Calu3 (cell line): ENCODE data around the gene EFR3B. TPM values are rescaled to one million over a fixed set of nuclear protein-coding genes. Genes with fewer than 3 reads are reported as not detected.

Experiments
- BruUV-seq: library from RNA; stranded (reverse); fragments of 400-500 nt; replicated peaks from 2 replicates; lab custom pipeline; 2021; lab: Mats Ljungman, UMichigan
- CTCF ChIA-PET: fragments of 300-600 bp; sonication (Branson Sonifier 250); formaldehyde crosslinking; loops from one replicate; lab custom pipeline; 2022; ENCODE audit warnings: antibody characterized with exemption; lab: Charles Lee
- DNase-seq: peaks from one replicate; pipeline ENCODE4 v3.0.0; 2022
- H3K27ac Mint-ChIP-seq: one replicate; pipeline ENCODE4 v1.8.0; 2022; ENCODE audit warnings: mixed read lengths; ENCODE audit not compliant: unreplicated experiment
- H3K27me3 Mint-ChIP-seq: one replicate; pipeline ENCODE4 v1.8.0; 2022; ENCODE audit warnings: mixed read lengths; ENCODE audit not compliant: unreplicated experiment
- H3K36me3 Mint-ChIP-seq: one replicate; pipeline ENCODE4 v1.8.0; 2022; ENCODE audit warnings: mild to moderate bottlenecking, moderate library complexity, mixed read lengths; ENCODE audit not compliant: insufficient read depth, unreplicated experiment
- H3K4me1 Mint-ChIP-seq: one replicate; pipeline ENCODE4 v1.8.0; 2022; ENCODE audit warnings: mild to moderate bottlenecking, low read depth, mixed read lengths; ENCODE audit not compliant: unreplicated experiment
- H3K4me3 Mint-ChIP-seq: one replicate; pipeline ENCODE4 v1.8.0; 2022; ENCODE audit warnings: mild to moderate bottlenecking, low read depth, moderate library complexity, mixed read lengths; ENCODE audit not compliant: unreplicated experiment
- H3K9me3 Mint-ChIP-seq: one replicate; pipeline ENCODE4 v1.8.0; 2022; ENCODE audit warnings: low read depth, mixed read lengths; ENCODE audit not compliant: unreplicated experiment
- intact Hi-C: fragments of 100-400 bp; cut with micrococcal nuclease; formaldehyde crosslinking; loops from one replicate; pipeline ENCODE4 v1.10.0; 2022; ENCODE audit not compliant: unreplicated experiment
- total RNA-seq: library from RNA; stranded (reverse); gene quantifications from 2 replicates; pipeline ENCODE4 v1.2.3, GENCODE V29; 2022
- TF ChIP-seq, protein P1 (sequence below): fragments of 200-600 bp; IDR thresholded peaks from one replicate; pipeline ENCODE4 v1.8.0; 2022; ENCODE audit warnings: antibody characterized with exemption; ENCODE audit not compliant: unreplicated experiment

Gene EFR3B
- total RNA-seq, 1 experiment from 2014 or later: 0.17 TPM

GRCh38 chr2:25035537-25036220, 6.2 kb upstream of the EFR3B start:
- CTCF ChIA-PET: interaction anchor here (0.6 to 1.0 kb wide), 2 partner anchors 25 to 92 kb away, joined by 3 to 6 read pairs; no protein-coding TSS in a partner anchor

GRCh38 chr2:25036221-25036559, 5.7 kb upstream of the EFR3B start:
- H3K27me3 Mint-ChIP-seq: peaks cover 78% of the 10 kb centered on the region
- intact Hi-C loops: no loop called here
- CTCF ChIA-PET: interaction anchor here (0.6 to 1.0 kb wide), 2 partner anchors 26 to 93 kb away, joined by 3 to 6 read pairs; no protein-coding TSS in a partner anchor

More at GRCh38 chr2:25035537-25036220, 6.2 kb upstream of the EFR3B start:
- intact Hi-C loops: no loop called here
- H3K27ac Mint-ChIP-seq: no peak overlapping the region
- H3K9me3 Mint-ChIP-seq: no peaks in the 10 kb centered on the region
- TF ChIP-seq, protein P1, sequence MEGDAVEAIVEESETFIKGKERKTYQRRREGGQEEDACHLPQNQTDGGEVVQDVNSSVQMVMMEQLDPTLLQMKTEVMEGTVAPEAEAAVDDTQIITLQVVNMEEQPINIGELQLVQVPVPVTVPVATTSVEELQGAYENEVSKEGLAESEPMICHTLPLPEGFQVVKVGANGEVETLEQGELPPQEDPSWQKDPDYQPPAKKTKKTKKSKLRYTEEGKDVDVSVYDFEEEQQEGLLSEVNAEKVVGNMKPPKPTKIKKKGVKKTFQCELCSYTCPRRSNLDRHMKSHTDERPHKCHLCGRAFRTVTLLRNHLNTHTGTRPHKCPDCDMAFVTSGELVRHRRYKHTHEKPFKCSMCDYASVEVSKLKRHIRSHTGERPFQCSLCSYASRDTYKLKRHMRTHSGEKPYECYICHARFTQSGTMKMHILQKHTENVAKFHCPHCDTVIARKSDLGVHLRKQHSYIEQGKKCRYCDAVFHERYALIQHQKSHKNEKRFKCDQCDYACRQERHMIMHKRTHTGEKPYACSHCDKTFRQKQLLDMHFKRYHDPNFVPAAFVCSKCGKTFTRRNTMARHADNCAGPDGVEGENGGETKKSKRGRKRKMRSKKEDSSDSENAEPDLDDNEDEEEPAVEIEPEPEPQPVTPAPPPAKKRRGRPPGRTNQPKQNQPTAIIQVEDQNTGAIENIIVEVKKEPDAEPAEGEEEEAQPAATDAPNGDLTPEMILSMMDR: no peak
- no peak for DNase-seq
- no peaks in the 10 kb centered on the region for H3K36me3 Mint-ChIP-seq
- no TSS peak for BruUV-seq
- H3K4me1 Mint-ChIP-seq: no peaks in the 10 kb centered on the region
- H3K27me3 Mint-ChIP-seq: peaks cover 78% of the 10 kb centered on the region
- no peak overlapping the region for H3K4me3 Mint-ChIP-seq

DNA sequence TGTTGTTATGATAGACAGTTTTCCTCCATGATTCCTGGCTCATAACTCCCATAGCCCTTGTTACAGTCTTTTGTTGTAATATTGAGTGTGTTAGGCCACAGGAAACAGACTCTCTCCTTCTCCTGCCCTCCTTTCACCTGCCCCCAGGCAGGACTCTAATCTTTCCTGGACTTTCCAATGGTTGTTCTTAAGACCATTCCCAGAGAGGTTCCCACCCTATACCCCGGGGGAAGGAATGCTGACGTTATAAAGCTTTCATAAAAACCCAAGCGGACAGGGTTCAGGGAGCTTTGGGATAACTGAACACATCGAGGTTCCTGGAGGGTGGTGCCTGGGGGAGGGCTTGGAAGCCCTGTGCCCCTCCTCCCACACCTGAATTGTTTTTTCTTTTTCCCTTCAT, 2.8 kb upstream of the EFR3B start:
- Mint-ChIP-seq H3K27ac (no peak overlapping the region), H3K27me3 (peaks cover 68% of the 10 kb centered on the region), H3K4me3 (no peak overlapping the region), H3K9me3 (no peaks in the 10 kb centered on the region), H3K4me1 (peaks cover 12% of the 10 kb centered on the region), H3K36me3 (peaks cover 18% of the 10 kb centered on the region)
- TF ChIP-seq, protein P1: no peak
- CTCF ChIA-PET: no interaction called here
- DNase-seq: no peak
- no TSS peak for BruUV-seq
- intact Hi-C loops: no loop called here

More at GRCh38 chr2:25036221-25036559, 5.7 kb upstream of the EFR3B start:
- Mint-ChIP-seq H3K4me3 (no peak overlapping the region), H3K9me3 (no peaks in the 10 kb centered on the region), H3K27ac (no peak overlapping the region), H3K4me1 (no peaks in the 10 kb centered on the region), H3K36me3 (peaks cover 2% of the 10 kb centered on the region)
- no TSS peak for BruUV-seq
- DNase-seq: no peak
- TF ChIP-seq, protein P1: no peak

DNA sequence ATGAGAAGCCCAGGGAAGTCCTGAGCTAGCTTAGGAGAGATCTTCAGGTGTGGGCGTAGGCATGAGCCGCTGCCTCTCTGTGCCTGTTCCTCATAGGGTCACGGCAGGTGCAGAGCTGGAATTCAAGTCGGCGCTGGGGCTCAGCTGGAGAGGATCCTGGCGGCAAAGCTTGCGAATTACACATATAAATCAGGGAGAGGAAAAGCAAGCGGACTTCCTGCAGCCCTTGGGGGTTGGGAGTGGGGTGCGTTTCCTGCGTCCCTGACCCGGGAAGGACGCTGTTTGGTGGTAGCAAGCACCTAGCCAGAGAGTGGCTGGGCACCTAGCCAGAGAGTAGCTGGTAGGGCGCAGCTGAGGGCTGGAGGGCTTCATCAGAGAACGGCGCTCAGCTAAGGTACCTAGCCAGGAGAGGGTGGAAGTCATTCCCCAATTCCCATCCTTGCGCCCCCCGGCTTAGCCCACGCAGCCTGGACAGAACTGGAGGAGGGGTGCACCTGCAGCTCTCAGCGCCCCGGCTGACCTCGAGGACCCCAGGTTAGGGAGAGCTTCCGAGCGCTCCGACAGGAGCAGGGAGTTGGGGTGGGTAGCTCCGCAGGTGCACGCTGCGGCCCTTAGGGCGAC, 459 bp upstream of the EFR3B start:
- Mint-ChIP-seq H3K4me1 (peaks cover 12% of the 10 kb centered on the region), H3K9me3 (no peaks in the 10 kb centered on the region), H3K4me3 (peak overlapping the region; percentile 90), H3K36me3 (peaks cover 18% of the 10 kb centered on the region), H3K27ac (no peak overlapping the region), H3K27me3 (peaks cover 61% of the 10 kb centered on the region)
- CTCF ChIA-PET: interaction anchor here (0.6 to 1.3 kb wide), 7 partner anchors 31 to 685 kb away, joined by 3 to 5 read pairs (median 3); no protein-coding TSS in a partner anchor
- intact Hi-C loops: loop anchor here (1.0 kb wide), 1 partner anchor 66 kb away; no protein-coding TSS in a partner anchor
- DNase-seq: peak; percentile 74
- no TSS peak for BruUV-seq
- TF ChIP-seq, protein P1: no peak
